Muscle layer of duodenum (tissue), 2 donors: ENCODE data around the gene ST3GAL2.

Experiments used
- H3K27ac ChIP-seq: one replicate; pipeline ENCODE4 v1.7.0; 2013; ENCODE audit warnings: mild to moderate bottlenecking, low read length
- H3K27me3 ChIP-seq: one replicate; pipeline ENCODE4 v1.7.0; 2013; ENCODE audit warnings: low read depth, mild to moderate bottlenecking, control low read depth, low read length
- H3K36me3 ChIP-seq, 2 donors: one replicate each; pipeline ENCODE4 v1.7.0; 2013; ENCODE audit warnings: low read length in 2 of 2, control low read depth in 1 of 2, mild to moderate bottlenecking in 1 of 2; ENCODE audit not compliant: insufficient read depth in 2 of 2, control insufficient read depth in 1 of 2
- H3K4me1 ChIP-seq, 2 donors: one replicate each; pipeline ENCODE4 v1.7.0; 2013; ENCODE audit warnings: low read length in 2 of 2, mild to moderate bottlenecking in 2 of 2, control low read depth in 1 of 2, moderate library complexity in 1 of 2; ENCODE audit not compliant: insufficient read depth in 2 of 2, control insufficient read depth in 1 of 2
- H3K4me3 ChIP-seq, 2 donors: one replicate each; pipeline ENCODE4 v1.7.0; 2013; ENCODE audit warnings: low read length in 2 of 2, low read depth in 1 of 2, mild to moderate bottlenecking in 1 of 2
- H3K9me3 ChIP-seq, 2 donors: one replicate each; pipeline ENCODE4 v1.7.0; 2013; ENCODE audit warnings: low read length in 2 of 2, control low read depth in 1 of 2, mild to moderate bottlenecking in 1 of 2; ENCODE audit not compliant: control insufficient read depth in 1 of 2
- donor health status: healthy.

Gene ST3GAL2

DNA sequence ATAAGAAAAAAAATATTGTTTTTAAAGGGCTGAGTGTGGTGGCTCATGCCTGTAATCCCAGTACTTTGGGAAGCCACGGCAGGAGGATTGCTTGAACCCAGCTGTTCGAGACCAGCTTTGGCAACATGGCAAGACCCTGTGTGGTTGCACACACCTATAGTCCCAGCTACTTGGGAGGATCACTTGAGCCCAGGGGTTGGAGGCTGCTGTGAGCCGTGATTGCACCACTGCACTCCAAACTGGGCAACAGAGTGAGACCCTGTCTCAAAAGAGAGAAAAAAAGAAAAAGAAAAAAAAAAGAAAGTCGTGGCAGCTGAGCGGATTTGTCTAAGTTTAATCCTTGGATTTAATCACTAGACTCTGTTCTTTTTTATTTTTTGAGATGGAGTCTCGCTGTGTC, 9.2 kb upstream of the ST3GAL2 start:
- H3K9me3 ChIP-seq = no peaks in the 10 kb centered on the region
- H3K27me3 ChIP-seq = no peaks in the 10 kb centered on the region
- no peaks in the 10 kb centered on the region for H3K36me3 ChIP-seq
- no peak overlapping the region for H3K27ac ChIP-seq
- H3K4me3 ChIP-seq = no peak overlapping the region
- no peaks in the 10 kb centered on the region for H3K4me1 ChIP-seq

DNA sequence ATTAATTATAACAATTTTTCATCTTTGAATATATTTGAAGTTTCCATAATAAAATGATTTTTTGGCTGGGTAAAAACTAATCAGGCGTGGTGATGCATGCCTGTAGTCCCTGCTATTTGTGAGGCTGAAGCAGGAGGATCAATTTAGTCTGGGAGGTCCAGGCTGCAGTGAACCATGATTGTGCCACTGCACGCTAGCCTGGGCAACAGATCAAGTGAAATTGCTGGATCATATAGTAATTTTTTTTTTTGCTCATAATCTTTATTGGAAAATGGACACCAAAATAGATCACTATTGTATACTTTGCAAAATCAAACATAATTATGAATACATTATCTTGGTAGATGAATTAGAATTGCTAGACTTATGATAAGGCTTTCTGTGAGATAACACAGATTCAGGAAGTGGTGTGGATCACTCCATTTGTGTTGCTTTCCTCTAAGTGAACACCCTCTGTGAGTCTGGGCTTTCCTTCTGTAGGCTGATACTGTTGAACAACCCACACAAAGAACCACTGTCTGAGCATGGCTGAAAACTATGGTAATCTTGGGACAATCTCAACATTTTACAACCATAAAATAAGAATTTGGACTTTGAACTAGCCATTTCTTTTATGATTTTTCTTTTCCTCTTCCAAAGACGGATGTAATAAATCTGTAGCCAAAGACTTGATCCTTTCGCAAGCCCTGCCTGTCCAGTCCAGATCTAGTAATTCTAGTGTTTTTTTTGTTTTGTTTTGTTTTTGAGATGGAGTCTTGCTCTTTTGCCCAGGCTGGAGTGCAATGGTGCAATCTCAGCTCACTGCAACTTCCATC, 5.6 kb upstream of the ST3GAL2 start:
- Histone ChIP-seq H3K27ac (no peak overlapping the region), H3K9me3 (no peaks in the 10 kb centered on the region), H3K4me1 (peaks cover 0 to 5% of the 10 kb centered on the region in 2 donors), H3K36me3 (no peaks in the 10 kb centered on the region), H3K4me3 (no peak overlapping the region), H3K27me3 (no peaks in the 10 kb centered on the region)

DNA sequence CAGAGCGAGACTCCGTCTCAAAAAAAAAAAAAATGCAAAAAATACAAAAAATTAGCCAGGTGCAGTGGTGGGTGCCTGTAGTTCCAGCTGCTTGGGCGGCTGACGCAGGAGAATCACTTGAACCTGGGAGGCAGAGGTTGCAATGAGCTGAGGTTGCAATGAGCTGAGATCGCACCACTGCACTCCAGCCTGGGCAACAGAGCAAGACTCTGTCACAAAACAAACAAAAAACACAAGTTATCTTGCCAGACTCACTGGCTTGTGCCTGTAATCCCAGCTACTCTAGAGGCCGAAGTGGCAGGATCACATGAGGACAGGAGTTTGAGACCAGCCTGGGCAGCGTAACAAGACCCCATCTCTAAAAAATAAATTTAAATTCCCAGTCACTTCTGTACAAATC, 3.4 kb upstream of the ST3GAL2 start:
- no peak overlapping the region for H3K27ac ChIP-seq
- no peaks in the 10 kb centered on the region for H3K36me3 ChIP-seq
- no peaks in the 10 kb centered on the region for H3K9me3 ChIP-seq

DNA sequence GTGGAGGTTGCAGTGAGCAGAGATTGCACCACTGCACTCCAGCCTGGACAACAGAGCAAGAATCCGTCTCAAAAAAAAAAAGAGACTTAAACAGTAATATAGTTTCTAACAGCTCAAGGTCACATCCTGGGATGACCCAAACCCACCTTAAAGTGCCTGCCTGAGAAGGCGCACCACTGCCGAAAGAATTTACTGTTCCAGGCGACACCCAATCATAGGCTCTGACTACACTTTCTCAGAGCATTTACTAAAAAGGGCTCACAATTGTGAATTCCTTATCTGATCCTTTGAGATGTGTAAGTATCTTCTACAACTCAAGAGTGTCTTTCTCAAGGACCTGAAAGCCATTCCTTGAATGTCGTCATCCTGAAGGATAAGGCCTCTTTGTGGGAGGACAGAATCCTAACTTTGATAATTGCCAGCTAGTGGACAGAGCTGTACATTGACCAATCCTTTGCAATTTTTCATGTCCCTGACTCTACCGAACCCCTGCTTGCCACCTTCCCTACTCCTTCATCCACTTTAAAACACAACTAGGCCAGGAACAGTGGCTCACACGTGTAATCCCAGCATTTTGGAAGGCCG, 2.6 kb upstream of the ST3GAL2 start:
- Histone ChIP-seq H3K4me3 (no peak overlapping the region), H3K9me3 (no peaks in the 10 kb centered on the region), H3K36me3 (no peaks in the 10 kb centered on the region), H3K27me3 (no peaks in the 10 kb centered on the region), H3K4me1 (peaks cover 7 to 21% of the 10 kb centered on the region in 2 donors), H3K27ac (no peak overlapping the region)

More for the DNA sequence above, 3.4 kb upstream of the ST3GAL2 start:
- Histone ChIP-seq H3K27me3 (no peaks in the 10 kb centered on the region), H3K4me1 (peaks cover 0 to 15% of the 10 kb centered on the region in 2 donors), H3K4me3 (no peak overlapping the region)

DNA sequence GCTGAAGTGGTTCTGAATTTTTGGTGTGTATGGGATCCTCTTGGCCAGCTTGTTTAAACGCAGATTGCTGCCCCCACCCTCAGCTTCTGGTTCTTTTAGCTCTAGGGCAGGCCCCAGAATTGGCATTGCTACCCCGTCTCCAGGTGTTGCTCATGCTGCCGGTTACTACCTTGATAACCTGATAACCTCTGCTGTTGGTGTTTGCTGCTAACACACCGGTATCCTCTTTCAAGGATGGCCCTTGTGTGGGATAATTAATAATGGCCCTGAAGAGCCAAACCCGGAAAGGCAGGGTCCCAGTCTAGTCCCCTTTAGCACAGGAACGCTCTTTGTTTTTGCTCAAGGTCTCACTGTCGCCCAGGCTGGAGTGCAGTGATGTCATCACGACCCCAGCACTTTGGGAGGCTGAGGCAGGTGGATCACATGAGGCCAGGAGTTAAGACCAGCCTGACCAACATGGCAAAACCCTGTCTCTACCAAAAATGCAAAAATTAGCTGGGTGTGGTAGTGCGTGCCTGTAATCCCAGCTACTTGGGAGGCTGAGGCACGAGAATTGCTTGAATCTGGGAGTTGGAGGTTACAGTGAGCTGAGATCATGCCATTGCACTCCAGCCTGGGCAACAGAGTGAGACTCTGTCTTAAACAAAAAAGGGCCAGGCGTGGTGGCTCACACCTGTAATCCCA, 1.3 kb upstream of the ST3GAL2 start:
- H3K4me3 ChIP-seq = peak overlapping the region; percentile 63 to 84
- peaks cover 0 to under 1% of the 10 kb centered on the region in 2 donors for H3K36me3 ChIP-seq
- no peaks in the 10 kb centered on the region for H3K27me3 ChIP-seq
- H3K27ac ChIP-seq = no peak overlapping the region
- no peaks in the 10 kb centered on the region for H3K9me3 ChIP-seq
- peaks cover 8 to 21% of the 10 kb centered on the region in 2 donors for H3K4me1 ChIP-seq

DNA sequence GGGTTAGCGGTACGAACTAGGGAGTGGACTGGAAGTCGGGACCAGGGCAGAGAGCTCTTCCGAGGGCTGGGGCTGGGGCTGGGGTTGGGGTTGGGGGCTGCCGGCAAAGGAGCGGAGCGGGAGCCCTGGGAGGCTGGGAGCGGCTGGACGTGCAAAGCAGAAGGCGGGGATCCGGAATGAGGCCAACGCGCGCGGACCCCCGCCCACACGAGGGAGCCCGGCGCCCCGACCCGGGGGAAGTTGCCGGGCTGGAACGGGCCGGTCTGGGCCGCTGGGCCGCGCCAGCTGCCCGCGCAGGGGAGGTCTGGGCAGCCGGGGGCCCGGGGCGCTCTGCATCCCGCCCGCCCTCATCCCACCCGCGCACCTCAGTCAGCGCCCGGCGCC, 323 bp downstream of the ST3GAL2 start:
- Histone ChIP-seq H3K4me3 (peak overlapping the region; percentile 83 to 84), H3K4me1 (peaks cover 13 to 33% of the 10 kb centered on the region in 2 donors), H3K27me3 (no peaks in the 10 kb centered on the region), H3K36me3 (peaks cover 0 to 4% of the 10 kb centered on the region in 2 donors), H3K9me3 (no peaks in the 10 kb centered on the region), H3K27ac (peak overlapping the region; percentile 60)

DNA sequence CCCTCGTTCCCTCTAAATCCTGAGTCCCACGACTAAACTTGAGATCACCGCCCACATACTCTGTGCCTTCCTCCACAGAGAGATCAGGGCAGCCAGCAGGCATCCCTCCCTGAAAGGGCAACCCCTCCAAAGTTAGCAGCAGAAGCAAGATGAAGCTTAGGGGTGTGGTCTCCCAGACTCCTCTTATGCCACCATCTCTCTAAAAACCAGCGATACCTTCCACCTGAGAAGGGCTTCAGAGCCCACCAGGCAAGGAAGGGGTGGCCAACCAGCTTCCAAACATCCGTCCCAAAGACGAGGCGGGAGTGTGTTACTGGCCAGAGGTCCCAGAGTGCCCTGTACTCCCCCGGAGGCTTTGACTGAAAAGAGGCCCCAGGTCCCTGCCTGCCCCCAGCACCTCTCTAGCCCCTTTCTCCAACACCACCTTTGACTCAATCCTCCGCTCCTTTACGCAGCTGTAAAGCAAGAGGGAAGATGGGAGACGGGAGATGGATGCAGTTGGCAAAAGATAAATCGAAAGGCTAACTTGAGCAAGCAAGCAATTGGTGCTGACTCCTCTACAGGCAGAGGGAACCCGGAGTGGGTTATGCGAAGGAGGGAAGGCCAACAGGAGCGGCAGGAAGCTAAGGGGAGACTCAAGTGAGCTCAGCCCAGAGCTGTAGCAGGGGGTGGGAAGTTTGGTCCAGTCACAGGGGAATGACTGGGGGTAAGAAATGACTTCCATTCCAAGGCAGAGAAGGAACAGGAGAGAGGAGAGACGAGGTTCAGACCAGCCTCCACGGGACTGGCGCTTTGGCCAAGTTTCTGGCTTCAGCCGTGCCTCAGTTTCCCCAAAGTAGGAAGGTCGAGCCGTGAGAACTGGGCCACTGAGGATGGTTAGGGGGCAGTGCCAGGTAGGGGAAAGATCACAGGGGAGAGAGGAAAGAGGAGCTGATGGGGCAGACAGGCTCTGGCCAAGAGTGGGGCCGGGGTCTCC, 1.0 kb downstream of the ST3GAL2 start:
- H3K27ac ChIP-seq = peak overlapping the region; percentile 60
- H3K9me3 ChIP-seq = no peaks in the 10 kb centered on the region
- H3K4me3 ChIP-seq = peak overlapping the region; percentile 83 to 84
- peaks cover 0 to 4% of the 10 kb centered on the region in 2 donors for H3K36me3 ChIP-seq
- no peaks in the 10 kb centered on the region for H3K27me3 ChIP-seq
- peaks cover 20 to 40% of the 10 kb centered on the region in 2 donors for H3K4me1 ChIP-seq

DNA sequence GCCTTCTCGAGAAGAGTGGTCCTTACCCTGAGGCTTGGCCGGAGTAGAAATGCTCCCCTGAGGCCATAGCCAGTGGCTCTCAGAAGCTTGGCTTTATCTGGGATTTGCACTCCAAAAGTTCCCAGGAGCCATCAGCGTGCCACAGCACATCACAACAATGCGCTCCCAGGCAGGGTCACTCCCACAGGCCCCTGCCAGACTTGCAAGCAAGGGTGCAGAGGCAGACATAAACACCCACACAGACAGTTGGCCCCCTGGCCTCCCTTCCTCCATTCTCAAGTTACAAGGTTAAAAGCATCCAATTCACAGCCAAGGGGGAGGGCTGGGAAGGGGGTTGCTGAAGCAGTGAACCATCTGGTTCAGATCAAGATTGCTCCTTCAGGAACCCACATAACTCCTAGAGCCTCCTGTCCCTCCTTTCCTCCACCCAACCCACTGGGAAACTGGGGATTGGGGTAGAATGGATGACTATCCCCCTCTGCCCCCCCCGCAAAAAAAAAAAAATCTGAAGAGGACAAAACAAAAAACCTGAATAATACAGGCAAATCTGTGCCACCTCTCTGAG, 1.8 kb downstream of the ST3GAL2 start:
- peaks cover 24 to 47% of the 10 kb centered on the region in 2 donors for H3K4me1 ChIP-seq
- peak overlapping the region; percentile 83 to 84 for H3K4me3 ChIP-seq
- peaks cover 0 to 4% of the 10 kb centered on the region in 2 donors for H3K36me3 ChIP-seq
- no peak overlapping the region for H3K27ac ChIP-seq
- H3K27me3 ChIP-seq = no peaks in the 10 kb centered on the region
- H3K9me3 ChIP-seq = no peaks in the 10 kb centered on the region

DNA sequence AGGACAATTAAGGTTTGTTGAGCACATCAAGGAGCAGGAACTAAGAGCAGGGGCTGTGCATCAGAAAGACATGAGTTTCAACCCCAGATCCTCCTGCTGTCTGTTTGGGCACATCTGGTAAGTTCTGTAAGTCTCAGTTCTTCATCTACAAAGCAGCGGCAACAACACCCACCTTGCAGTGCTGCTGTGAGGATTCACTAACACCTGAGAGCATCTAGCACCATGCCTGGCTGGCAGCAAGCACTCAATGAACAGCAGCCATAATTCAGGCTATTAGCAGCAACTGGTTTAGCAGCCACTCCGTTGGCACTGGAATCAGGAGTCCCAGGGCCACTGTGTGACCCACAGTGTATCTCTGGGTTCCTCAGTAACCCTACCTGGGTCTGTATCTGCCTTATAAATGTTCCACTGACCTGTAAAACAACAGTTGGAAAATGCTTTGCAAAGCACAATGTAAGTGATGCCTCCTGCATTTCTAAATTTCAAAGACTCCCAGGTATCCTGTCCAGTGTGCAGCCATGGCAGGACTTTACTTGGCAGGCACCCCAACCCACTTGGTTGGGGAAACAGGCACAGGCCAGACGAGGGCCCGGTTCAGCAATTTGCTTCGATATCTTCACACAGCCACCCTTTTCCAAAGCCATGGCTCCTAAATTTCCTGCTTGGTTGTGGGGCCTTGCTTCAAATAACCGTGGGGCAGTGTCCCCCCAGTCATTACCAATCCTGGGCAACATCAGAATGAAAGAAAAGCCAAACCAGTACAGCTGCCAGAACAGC, 4.2 kb downstream of the ST3GAL2 start:
- Histone ChIP-seq H3K36me3 (peaks cover 0 to 4% of the 10 kb centered on the region in 2 donors), H3K4me1 (peaks cover 39 to 64% of the 10 kb centered on the region in 2 donors), H3K27me3 (no peaks in the 10 kb centered on the region), H3K27ac (no peak overlapping the region), H3K4me3 (no peak overlapping the region), H3K9me3 (no peaks in the 10 kb centered on the region)
